Cardiac atrium fibroblast (primary cell): ENCODE data around the gene OR5H14. TPM values are rescaled to one million over a fixed set of nuclear protein-coding genes. Genes with fewer than 3 reads are reported as not detected.

ENCODE experiments used
- total RNA-seq: library from RNA; depleted of rRNA; stranded (reverse); fragments of >200 nt; gene quantifications from 2 replicates; pipeline ENCODE4 v1.2.3, GENCODE V29; 2015

The OR5H14 gene
- not detected in 2 replicates for total RNA-seq

DNA sequence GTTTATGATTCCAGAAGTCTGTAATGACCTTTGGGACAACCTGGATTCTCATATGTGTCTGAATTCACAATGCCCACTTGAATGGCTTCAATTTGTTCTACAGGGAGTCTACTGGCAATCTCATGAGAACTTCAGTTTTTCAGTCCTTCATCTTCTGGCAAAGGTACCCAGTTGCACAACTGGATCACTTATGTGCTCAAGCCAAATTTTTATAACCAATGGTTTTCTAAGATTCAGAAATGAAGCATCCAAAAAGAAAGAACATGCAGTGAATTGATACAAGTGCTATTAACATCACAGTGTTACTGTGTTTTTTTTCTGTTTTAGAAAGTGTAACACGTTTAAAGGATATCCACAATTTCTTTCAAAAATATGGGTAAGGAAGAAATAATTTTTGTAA lies at the start of gene OR5H14:
Gene OR5H14 (plus strand): TSS at position 301 of the 400 bp plus-strand sequence. CDS start 1,907 bp downstream, outside the sequence.

DNA sequence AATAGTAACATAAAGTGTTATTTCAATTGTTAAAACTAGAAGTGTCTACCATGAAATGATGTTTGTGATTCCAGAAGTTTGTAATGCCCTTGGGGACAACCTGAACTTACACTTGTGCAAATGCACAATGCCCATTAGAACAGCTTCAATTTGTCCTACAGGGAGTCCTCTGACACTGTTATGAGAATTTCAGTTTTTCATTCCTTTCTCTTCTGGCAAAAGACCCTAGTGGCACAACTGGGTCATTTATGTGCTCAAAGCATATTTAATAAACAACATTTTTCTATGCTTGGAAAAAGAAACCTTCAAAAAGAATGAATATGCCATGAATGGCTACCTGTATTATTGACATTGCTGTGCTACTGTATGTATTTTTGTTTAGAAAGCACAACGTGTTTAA lies 16.9 kb upstream of the OR5H14 start, which contains the start of gene OR5H1:
Gene OR5H1 (plus strand): TSS at position 301 of the 400 bp plus-strand sequence. CDS start 1,977 bp downstream, outside the sequence.

DNA sequence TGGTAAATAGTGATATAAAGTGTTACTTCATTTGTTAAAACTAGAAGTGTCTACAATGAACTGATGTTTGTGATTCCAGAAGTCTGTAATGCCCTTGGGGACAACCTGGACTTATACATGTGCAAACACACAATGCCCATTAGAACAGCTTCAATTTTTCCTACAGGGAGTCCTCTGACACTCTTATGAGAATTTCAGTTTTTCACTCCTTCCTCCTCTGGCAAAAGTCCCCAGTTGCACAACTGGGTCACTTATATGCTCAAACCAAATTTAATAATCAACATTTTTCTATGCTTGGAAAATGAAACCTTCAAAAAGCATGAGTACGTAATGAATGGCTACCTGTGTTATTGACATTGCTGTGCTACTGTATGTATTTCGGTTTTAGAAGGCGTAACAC lies 19.1 kb downstream of the OR5H14 start, which contains the start of gene OR5H15:
Gene OR5H15 (plus strand): TSS at position 301 of the 400 bp plus-strand sequence. CDS start 2,004 bp downstream, outside the sequence.

Other genes starting within 250 kb of the OR5H14 start
- 25.1 and 27.4 TPM in 2 replicates for gene RIOX2, start 175.0 kb upstream of the OR5H14 start, total RNA-seq
- not detected in 2 replicates for gene GABRR3, start 112.2 kb upstream of the OR5H14 start, total RNA-seq
- gene OR5AC2, start 60.3 kb upstream of the OR5H14 start, total RNA-seq: not detected in 2 replicates
- not detected in 2 replicates for gene OR5H1, start 16.8 kb upstream of the OR5H14 start, total RNA-seq
- not detected in 2 replicates for gene OR5H15, start 19.2 kb downstream of the OR5H14 start, total RNA-seq
- gene OR5H6, start 116.8 kb downstream of the OR5H14 start, total RNA-seq: not detected in 2 replicates
- not detected in 2 replicates for gene OR5H2, start 135.0 kb downstream of the OR5H14 start, total RNA-seq
- not detected in 2 replicates for gene OR5K4, start 206.4 kb downstream of the OR5H14 start, total RNA-seq
- not detected in 2 replicates for gene OR5K3, start 243.2 kb downstream of the OR5H14 start, total RNA-seq